Measurements from ENCODE around the gene ATXN2.
A peak's percentile ranks its signal among the peaks of the same experiment; 100 is the strongest.

The ATXN2 gene

DNA sequence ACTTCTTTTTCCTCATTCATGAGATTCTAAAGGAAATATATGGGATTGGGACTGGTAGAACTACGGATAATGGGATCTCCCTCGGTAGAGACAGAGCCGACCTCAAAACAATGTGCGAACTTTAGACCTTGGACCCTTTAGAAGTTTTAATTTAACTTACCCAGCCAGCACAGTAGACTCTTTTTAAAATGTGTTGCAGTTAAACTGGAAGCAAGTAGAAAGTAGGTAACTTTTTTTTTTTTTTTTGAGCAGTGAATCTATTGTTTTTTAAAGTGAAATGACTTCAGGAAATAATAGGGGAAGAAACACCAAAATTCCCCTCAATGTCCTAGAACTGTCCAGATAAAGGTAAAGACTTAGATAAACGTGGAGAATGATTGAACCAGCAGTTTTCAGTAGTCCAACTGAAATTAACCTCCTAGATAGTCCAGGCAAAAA lies 1.1 kb upstream of the ATXN2 start:
- TF ChIP-seq ARNTL (CRISPR knock-in tag; IDR thresholded peaks at IDR 0.05; ENCODE audit: borderline replicate concordance, low read depth) (no peak), ZNF8 (CRISPR knock-in tag; IDR thresholded peaks at IDR 0.05) (no peak), SNAI2 (CRISPR knock-in tag; IDR thresholded peaks at IDR 0.05) (no peak), RARB (CRISPR knock-in tag; IDR thresholded peaks at IDR 0.05) (no peak), ZC3H10 (CRISPR knock-in tag; IDR thresholded peaks at IDR 0.05) (no peak), ISL1 (CRISPR knock-in tag; IDR thresholded peaks at IDR 0.05) (no peak), ESRRG (CRISPR knock-in tag; IDR thresholded peaks at IDR 0.05) (no peak), OSR1 (CRISPR knock-in tag; IDR thresholded peaks at IDR 0.05) (no peak), PPARA (CRISPR knock-in tag; IDR thresholded peaks at IDR 0.05; ENCODE audit: borderline replicate concordance) (no peak), ZNF70 (CRISPR knock-in tag; IDR thresholded peaks at IDR 0.05) (no peak)
- TF ChIP-seq, protein P1, sequence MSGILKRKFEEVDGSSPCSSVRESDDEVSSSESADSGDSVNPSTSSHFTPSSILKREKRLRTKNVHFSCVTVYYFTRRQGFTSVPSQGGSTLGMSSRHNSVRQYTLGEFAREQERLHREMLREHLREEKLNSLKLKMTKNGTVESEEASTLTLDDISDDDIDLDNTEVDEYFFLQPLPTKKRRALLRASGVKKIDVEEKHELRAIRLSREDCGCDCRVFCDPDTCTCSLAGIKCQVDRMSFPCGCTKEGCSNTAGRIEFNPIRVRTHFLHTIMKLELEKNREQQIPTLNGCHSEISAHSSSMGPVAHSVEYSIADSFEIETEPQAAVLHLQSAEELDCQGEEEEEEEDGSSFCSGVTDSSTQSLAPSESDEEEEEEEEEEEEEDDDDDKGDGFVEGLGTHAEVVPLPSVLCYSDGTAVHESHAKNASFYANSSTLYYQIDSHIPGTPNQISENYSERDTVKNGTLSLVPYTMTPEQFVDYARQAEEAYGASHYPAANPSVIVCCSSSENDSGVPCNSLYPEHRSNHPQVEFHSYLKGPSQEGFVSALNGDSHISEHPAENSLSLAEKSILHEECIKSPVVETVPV (CRISPR knock-in tag; IDR thresholded peaks at IDR 0.05), result no peak
- TF ChIP-seq, protein P2, sequence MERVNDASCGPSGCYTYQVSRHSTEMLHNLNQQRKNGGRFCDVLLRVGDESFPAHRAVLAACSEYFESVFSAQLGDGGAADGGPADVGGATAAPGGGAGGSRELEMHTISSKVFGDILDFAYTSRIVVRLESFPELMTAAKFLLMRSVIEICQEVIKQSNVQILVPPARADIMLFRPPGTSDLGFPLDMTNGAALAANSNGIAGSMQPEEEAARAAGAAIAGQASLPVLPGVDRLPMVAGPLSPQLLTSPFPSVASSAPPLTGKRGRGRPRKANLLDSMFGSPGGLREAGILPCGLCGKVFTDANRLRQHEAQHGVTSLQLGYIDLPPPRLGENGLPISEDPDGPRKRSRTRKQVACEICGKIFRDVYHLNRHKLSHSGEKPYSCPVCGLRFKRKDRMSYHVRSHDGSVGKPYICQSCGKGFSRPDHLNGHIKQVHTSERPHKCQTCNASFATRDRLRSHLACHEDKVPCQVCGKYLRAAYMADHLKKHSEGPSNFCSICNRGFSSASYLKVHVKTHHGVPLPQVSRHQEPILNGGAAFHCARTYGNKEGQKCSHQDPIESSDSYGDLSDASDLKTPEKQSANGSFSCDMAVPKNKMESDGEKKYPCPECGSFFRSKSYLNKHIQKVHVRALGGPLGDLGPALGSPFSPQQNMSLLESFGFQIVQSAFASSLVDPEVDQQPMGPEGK (CRISPR knock-in tag; IDR thresholded peaks at IDR 0.05; ENCODE audit: borderline replicate concordance), result no peak
- no peak for ATAC-seq

DNA sequence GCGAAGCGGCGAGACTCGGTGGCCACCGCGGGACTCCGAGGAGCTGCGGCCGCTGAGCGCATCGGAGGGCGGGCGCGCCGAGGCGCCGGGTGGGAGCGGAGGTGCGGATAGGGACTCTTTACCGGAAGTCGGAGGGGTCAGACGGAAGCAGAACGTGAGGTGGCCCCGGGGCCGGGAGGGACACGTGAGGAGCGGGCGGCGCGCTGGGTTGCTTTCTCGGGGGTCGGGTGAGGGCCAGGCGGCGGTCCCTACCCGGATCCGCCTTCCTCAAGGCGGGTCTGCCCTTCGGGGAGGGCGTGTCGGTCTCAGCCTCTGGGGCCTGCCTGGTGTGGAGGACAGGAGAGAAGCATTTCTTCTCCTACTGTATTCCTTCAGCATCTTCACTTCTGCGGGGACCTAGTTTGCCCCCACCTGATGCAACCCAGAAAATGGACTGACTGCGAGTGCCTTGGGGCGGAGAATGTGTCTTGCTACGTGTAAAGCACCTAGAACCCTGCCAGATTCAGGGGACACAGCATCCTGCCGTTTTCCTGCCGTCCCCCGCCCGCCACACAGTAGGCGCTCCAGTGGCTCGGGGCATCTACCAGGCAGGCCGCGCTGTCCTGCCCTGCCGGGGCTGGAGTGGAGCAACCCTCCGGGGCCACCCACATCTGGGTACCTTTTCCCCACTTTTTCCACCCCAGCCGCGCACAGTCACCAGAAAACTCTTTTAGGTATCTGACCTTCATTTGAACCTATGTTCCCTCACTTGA lies 514 bp upstream of the ATXN2 start:
- ATAC-seq, result peak; percentile 89
- 0 out of 2 replicates have a peak, but pooled peaks have one; percentile 16 for TF ChIP-seq CSDC2 (CRISPR knock-in tag; IDR thresholded peaks at IDR 0.05)
- no peak for TF ChIP-seq GLIS3 (CRISPR knock-in tag; IDR thresholded peaks at IDR 0.05)
- TF ChIP-seq, protein P3, sequence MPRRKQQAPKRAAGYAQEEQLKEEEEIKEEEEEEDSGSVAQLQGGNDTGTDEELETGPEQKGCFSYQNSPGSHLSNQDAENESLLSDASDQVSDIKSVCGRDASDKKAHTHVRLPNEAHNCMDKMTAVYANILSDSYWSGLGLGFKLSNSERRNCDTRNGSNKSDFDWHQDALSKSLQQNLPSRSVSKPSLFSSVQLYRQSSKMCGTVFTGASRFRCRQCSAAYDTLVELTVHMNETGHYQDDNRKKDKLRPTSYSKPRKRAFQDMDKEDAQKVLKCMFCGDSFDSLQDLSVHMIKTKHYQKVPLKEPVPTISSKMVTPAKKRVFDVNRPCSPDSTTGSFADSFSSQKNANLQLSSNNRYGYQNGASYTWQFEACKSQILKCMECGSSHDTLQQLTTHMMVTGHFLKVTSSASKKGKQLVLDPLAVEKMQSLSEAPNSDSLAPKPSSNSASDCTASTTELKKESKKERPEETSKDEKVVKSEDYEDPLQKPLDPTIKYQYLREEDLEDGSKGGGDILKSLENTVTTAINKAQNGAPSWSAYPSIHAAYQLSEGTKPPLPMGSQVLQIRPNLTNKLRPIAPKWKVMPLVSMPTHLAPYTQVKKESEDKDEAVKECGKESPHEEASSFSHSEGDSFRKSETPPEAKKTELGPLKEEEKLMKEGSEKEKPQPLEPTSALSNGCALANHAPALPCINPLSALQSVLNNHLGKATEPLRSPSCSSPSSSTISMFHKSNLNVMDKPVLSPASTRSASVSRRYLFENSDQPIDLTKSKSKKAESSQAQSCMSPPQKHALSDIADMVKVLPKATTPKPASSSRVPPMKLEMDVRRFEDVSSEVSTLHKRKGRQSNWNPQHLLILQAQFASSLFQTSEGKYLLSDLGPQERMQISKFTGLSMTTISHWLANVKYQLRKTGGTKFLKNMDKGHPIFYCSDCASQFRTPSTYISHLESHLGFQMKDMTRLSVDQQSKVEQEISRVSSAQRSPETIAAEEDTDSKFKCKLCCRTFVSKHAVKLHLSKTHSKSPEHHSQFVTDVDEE (CRISPR knock-in tag; IDR thresholded peaks at IDR 0.05), result no peak
- TF ChIP-seq ZNF8 (CRISPR knock-in tag; IDR thresholded peaks at IDR 0.05), result no peak
- TF ChIP-seq TCF4 (CRISPR knock-in tag; IDR thresholded peaks at IDR 0.05; ENCODE audit: borderline replicate concordance), result no peak
- no peak for TF ChIP-seq OSR1 (CRISPR knock-in tag; IDR thresholded peaks at IDR 0.05)
- TF ChIP-seq, protein P2 (CRISPR knock-in tag; IDR thresholded peaks at IDR 0.05; ENCODE audit: borderline replicate concordance), result peak; percentile 56; the same call in 1 of the 2 replicates
- TF ChIP-seq ARNTL (CRISPR knock-in tag; IDR thresholded peaks at IDR 0.05; ENCODE audit: borderline replicate concordance, low read depth), result peak; percentile 60; the same call in 1 of the 2 replicates
- TF ChIP-seq, protein P1 (CRISPR knock-in tag; IDR thresholded peaks at IDR 0.05), result peak; percentile 33; the same call in 1 of the 2 replicates
- TF ChIP-seq, protein P4, sequence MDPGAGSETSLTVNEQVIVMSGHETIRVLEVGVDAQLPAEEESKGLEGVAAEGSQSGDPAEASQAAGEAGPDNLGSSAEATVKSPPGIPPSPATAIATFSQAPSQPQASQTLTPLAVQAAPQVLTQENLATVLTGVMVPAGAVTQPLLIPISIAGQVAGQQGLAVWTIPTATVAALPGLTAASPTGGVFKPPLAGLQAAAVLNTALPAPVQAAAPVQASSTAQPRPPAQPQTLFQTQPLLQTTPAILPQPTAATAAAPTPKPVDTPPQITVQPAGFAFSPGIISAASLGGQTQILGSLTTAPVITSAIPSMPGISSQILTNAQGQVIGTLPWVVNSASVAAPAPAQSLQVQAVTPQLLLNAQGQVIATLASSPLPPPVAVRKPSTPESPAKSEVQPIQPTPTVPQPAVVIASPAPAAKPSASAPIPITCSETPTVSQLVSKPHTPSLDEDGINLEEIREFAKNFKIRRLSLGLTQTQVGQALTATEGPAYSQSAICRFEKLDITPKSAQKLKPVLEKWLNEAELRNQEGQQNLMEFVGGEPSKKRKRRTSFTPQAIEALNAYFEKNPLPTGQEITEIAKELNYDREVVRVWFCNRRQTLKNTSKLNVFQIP (CRISPR knock-in tag; IDR thresholded peaks at IDR 0.05; ENCODE audit: borderline replicate concordance, low read depth), result no peak
